Measurements from ENCODE around the gene LDLRAD1.

Gene LDLRAD1

GRCh38 chr1:54028306-54029251 lies 10.6 kb upstream of the LDLRAD1 start:
- TF ChIP-seq FOXP2 (optimal IDR thresholded peaks at IDR 0.05; ENCODE audit: borderline replicate concordance, extremely low read depth, extremely low read length, insufficient read depth) (no peak), REST (IDR thresholded peaks at IDR 0.05; ENCODE audit: insufficient read depth in 1 of 2, low read depth in 2 of 2, low read length in 2 of 2) (no peak), SIN3A (IDR thresholded peaks at IDR 0.05; ENCODE audit: borderline replicate concordance, insufficient read depth, low read length) (no peak), TAF1 (IDR thresholded peaks at IDR 0.05; ENCODE audit: borderline replicate concordance, insufficient read depth, low read length) (no peak), POLR2AphosphoS5 (IDR thresholded peaks at IDR 0.05; ENCODE audit: low read depth, low read length) (no peak)

GRCh38 chr1:54027848-54028247 lies 9.9 kb upstream of the LDLRAD1 start:
- TF ChIP-seq TAF1 (IDR thresholded peaks at IDR 0.05; ENCODE audit: borderline replicate concordance, insufficient read depth, low read length) (no peak), SIN3A (IDR thresholded peaks at IDR 0.05; ENCODE audit: borderline replicate concordance, insufficient read depth, low read length) (no peak), REST (IDR thresholded peaks at IDR 0.05; ENCODE audit: insufficient read depth in 1 of 2, low read depth in 2 of 2, low read length in 2 of 2) (no peak), POLR2AphosphoS5 (IDR thresholded peaks at IDR 0.05; ENCODE audit: low read depth, low read length) (no peak), FOXP2 (optimal IDR thresholded peaks at IDR 0.05; ENCODE audit: borderline replicate concordance, extremely low read depth, extremely low read length, insufficient read depth) (no peak)

DNA sequence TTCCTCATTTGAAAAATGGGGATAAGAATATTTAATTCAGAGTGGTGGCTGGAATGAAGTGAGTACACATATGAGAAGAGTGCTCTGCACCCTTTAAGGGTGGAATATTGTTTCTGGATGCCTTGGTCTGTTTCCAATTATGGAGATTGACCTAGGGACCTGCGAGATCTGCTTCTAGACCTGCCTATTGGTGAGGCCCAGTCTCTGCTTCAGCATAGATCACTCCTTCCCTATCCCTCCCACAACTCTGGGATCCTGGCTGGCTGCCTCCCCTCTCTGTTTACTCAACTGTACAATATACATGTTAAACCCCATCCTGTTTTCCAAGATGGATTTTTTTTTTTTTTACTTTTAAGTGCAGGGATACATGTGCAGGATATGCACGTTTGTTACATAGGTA lies 6.4 kb upstream of the LDLRAD1 start:
- TF ChIP-seq SIN3A (IDR thresholded peaks at IDR 0.05; ENCODE audit: borderline replicate concordance, insufficient read depth, low read length) (no peak), TAF1 (IDR thresholded peaks at IDR 0.05; ENCODE audit: borderline replicate concordance, insufficient read depth, low read length) (no peak), FOXP2 (optimal IDR thresholded peaks at IDR 0.05; ENCODE audit: borderline replicate concordance, extremely low read depth, extremely low read length, insufficient read depth) (no peak), REST (IDR thresholded peaks at IDR 0.05; ENCODE audit: insufficient read depth in 1 of 2, low read depth in 2 of 2, low read length in 2 of 2) (no peak), POLR2AphosphoS5 (IDR thresholded peaks at IDR 0.05; ENCODE audit: low read depth, low read length) (no peak)

DNA sequence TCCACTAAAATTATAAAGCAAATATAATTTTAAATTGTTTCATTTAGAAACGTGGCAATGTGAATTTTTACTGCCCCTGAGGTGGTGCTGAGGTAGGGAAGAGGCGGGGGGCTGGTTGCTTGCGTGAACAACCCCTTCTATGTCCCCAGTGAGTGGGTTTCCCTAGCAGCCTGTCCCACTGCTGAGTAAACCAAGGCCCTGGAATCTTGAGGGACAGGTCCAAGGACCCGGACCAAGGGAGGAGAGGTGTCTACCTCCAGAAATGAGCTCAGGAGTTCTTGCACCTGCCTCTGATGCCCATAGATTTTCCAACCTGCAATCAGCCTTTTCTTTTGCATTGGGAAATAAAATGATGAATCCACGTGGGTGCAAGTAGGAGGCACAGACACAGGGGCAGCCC lies 649 bp upstream of the LDLRAD1 start:
- no peak for TF ChIP-seq TAF1 (IDR thresholded peaks at IDR 0.05; ENCODE audit: borderline replicate concordance, insufficient read depth, low read length)
- TF ChIP-seq FOXP2 (optimal IDR thresholded peaks at IDR 0.05; ENCODE audit: borderline replicate concordance, extremely low read depth, extremely low read length, insufficient read depth), result no peak
- no peak for TF ChIP-seq REST (IDR thresholded peaks at IDR 0.05; ENCODE audit: insufficient read depth in 1 of 2, low read depth in 2 of 2, low read length in 2 of 2)
- no peak for TF ChIP-seq POLR2AphosphoS5 (IDR thresholded peaks at IDR 0.05; ENCODE audit: low read depth, low read length)
- no peak for TF ChIP-seq SIN3A (IDR thresholded peaks at IDR 0.05; ENCODE audit: borderline replicate concordance, insufficient read depth, low read length)
